Measurements from ENCODE around the gene SCYGR2.

SCYGR2 gene

DNA sequence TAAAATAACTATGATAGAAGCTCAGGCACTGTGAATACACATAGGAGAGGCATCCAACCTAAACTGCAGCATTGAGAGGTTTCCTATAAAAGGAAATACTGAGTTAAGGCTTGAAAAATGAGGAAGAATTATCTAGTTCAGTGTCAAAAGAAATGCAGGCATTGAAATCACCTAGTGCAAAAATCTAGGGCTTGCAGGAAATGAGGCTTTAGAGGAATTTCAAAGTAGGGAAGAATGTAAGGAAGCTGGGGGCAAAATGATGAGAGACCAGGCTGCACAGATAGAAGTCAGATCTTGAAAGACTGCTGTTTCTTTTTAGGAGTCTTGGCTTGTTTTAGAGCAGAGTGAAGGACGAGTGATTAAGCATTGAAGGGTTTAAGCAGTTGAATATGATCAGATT, 28.1 kb upstream of the SCYGR2 start:
- Histone ChIP-seq H3K4me3 (replicated peaks; ENCODE audit: low read depth, low read length) (no peak overlapping the region), H3K27me3 (replicated peaks; ENCODE audit: control insufficient read depth, insufficient read depth, low read length) (no peaks in the 10 kb centered on the region), H3K36me3 (ENCODE audit: control insufficient read depth, insufficient read depth, low read length) (peaks cover 2% of the 10 kb centered on the region)
- no peak for TF ChIP-seq CTCF (IDR thresholded peaks at IDR 0.05; ENCODE audit: insufficient read depth, low read length, poor library complexity, severe bottlenecking)
- no peak for DNase-seq (ENCODE audit: extremely low read depth, insufficient read length)

DNA sequence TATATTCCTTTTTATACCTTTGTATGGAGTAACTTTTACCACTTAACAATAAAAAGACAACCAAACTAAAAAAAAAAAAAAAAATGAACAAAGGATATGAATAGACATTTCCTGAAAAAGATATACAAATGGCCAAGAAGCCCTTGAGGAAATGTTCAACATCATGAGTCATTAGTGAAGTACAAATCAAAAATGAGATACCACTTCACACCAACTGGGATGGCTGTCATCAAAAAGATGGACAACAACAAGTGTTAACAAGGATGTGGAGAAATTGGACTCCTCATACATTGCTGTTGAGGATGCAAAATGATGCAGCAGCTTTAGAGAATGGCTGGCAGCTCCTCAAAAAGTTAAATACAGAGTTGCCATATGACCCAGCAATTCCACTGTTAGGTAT, 22.6 kb upstream of the SCYGR2 start:
- no peaks in the 10 kb centered on the region for H3K36me3 ChIP-seq (ENCODE audit: control insufficient read depth, insufficient read depth, low read length)
- no peak overlapping the region for H3K4me3 ChIP-seq (replicated peaks; ENCODE audit: low read depth, low read length)
- no peak for DNase-seq (ENCODE audit: extremely low read depth, insufficient read length)
- no peak for TF ChIP-seq CTCF (IDR thresholded peaks at IDR 0.05; ENCODE audit: insufficient read depth, low read length, poor library complexity, severe bottlenecking)
- H3K27me3 ChIP-seq (replicated peaks; ENCODE audit: control insufficient read depth, insufficient read depth, low read length): no peaks in the 10 kb centered on the region

GRCh38 chr2:227576812-227577211, 21.9 kb upstream of the SCYGR2 start:
- H3K36me3 ChIP-seq (ENCODE audit: control insufficient read depth, insufficient read depth, low read length): no peaks in the 10 kb centered on the region
- no peaks in the 10 kb centered on the region for H3K27me3 ChIP-seq (replicated peaks; ENCODE audit: control insufficient read depth, insufficient read depth, low read length)
- no peak overlapping the region for H3K4me3 ChIP-seq (replicated peaks; ENCODE audit: low read depth, low read length)
- DNase-seq (ENCODE audit: extremely low read depth, insufficient read length): no peak
- TF ChIP-seq CTCF (IDR thresholded peaks at IDR 0.05; ENCODE audit: insufficient read depth, low read length, poor library complexity, severe bottlenecking): no peak

- no peaks in the 10 kb centered on the region for H3K27me3 ChIP-seq (replicated peaks; ENCODE audit: control insufficient read depth, insufficient read depth, low read length)
- DNase-seq (ENCODE audit: extremely low read depth, insufficient read length): no peak
- H3K4me3 ChIP-seq (replicated peaks; ENCODE audit: low read depth, low read length): no peak overlapping the region
- no peak for TF ChIP-seq CTCF (IDR thresholded peaks at IDR 0.05; ENCODE audit: insufficient read depth, low read length, poor library complexity, severe bottlenecking)
- no peaks in the 10 kb centered on the region for H3K36me3 ChIP-seq (ENCODE audit: control insufficient read depth, insufficient read depth, low read length)
Observed at GRCh38 chr2:227577555-227577954, 21.1 kb upstream of the SCYGR2 start.

- H3K36me3 ChIP-seq (ENCODE audit: control insufficient read depth, insufficient read depth, low read length): no peaks in the 10 kb centered on the region
- peak; percentile 6 for TF ChIP-seq CTCF (IDR thresholded peaks at IDR 0.05; ENCODE audit: insufficient read depth, low read length, poor library complexity, severe bottlenecking)
- H3K4me3 ChIP-seq (replicated peaks; ENCODE audit: low read depth, low read length): no peak overlapping the region
- H3K27me3 ChIP-seq (replicated peaks; ENCODE audit: control insufficient read depth, insufficient read depth, low read length): no peaks in the 10 kb centered on the region
- no peak for DNase-seq (ENCODE audit: extremely low read depth, insufficient read length)
Observed at GRCh38 chr2:227578642-227579041, 20.1 kb upstream of the SCYGR2 start.

DNA sequence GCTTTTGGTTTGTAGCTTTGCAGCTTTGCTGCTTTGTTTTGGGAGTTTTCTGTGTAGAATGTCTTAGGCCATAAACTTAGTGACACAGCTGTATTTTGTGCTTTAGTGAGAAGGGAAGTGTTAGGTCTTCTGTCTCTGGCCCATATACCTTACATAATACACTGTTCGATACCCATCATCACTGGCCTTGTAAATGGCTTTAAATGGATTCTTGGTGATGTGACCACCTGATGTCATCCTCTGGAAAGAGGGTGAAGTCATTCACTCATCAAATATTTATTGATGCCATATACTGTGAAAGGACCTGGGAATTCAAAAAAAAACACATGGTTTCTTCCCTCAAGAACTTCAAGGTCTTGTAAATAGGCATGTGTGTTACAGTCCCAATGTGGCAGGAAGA, 18.9 kb upstream of the SCYGR2 start:
- Histone ChIP-seq H3K4me3 (replicated peaks; ENCODE audit: low read depth, low read length) (no peak overlapping the region), H3K36me3 (ENCODE audit: control insufficient read depth, insufficient read depth, low read length) (no peaks in the 10 kb centered on the region), H3K27me3 (replicated peaks; ENCODE audit: control insufficient read depth, insufficient read depth, low read length) (no peaks in the 10 kb centered on the region)
- DNase-seq (ENCODE audit: extremely low read depth, insufficient read length): no peak
- no peak for TF ChIP-seq CTCF (IDR thresholded peaks at IDR 0.05; ENCODE audit: insufficient read depth, low read length, poor library complexity, severe bottlenecking)
